GM23338 (cell line): Measurements from ENCODE around the gene GPALPP1.

Source experiments
- CREB1 ChIP-seq: fragments of 250-450 bp; sonication (Bioruptor Pico); IDR thresholded peaks from 2 replicates; pipeline ENCODE4 v1.5.0; 2020; ENCODE audit warnings: low read depth, mild to moderate bottlenecking, moderate library complexity
- EZH2 ChIP-seq: fragments of 200-600 bp; sonication (generic); IDR thresholded peaks from one replicate; pipeline ENCODE4 v1.8.0; 2017; ENCODE audit warnings: antibody characterized with exemption, mild to moderate bottlenecking, low read depth; ENCODE audit not compliant: unreplicated experiment
- EZH2phosphoT487 ChIP-seq: fragments of 200-600 bp; sonication (generic); IDR thresholded peaks from one replicate; pipeline ENCODE4 v1.8.1; 2018; ENCODE audit warnings: antibody characterized with exemption; ENCODE audit not compliant: unreplicated experiment
- JUNB ChIP-seq: IDR thresholded peaks from one replicate; pipeline ENCODE4 v1.6.1; 2016; ENCODE audit warnings: antibody characterized with exemption; ENCODE audit not compliant: unreplicated experiment
- POLR2AphosphoS5 ChIP-seq: IDR thresholded peaks from 2 replicates; pipeline ENCODE4 v1.6.1; 2016; ENCODE audit warnings: antibody characterized with exemption, low read depth
- ZNF331 ChIP-seq: fragments of 250-450 bp; sonication (Bioruptor Pico); IDR thresholded peaks from 2 replicates; pipeline ENCODE4 v1.5.0; 2020; ENCODE audit warnings: low read depth, mild to moderate bottlenecking, moderate library complexity
- TF ChIP-seq, protein P1 (sequence below), 2 experiments: fragments of 200-600 bp in 1 of 2; sonication (generic) in 1 of 2; conservative IDR thresholded peaks; 2 replicates each; pipeline versions ENCODE4 v1.5.1 to v1.6.1; 2016 to 2017; ENCODE audit warnings: antibody characterized with exemption in 2 of 2, low read depth in 2 of 2, mild to moderate bottlenecking in 2 of 2, moderate library complexity in 1 of 2
- TF ChIP-seq, protein P2 (sequence below): IDR thresholded peaks from one replicate; pipeline ENCODE4 v1.6.1; 2018; ENCODE audit warnings: antibody characterized with exemption; ENCODE audit not compliant: unreplicated experiment

DNA sequence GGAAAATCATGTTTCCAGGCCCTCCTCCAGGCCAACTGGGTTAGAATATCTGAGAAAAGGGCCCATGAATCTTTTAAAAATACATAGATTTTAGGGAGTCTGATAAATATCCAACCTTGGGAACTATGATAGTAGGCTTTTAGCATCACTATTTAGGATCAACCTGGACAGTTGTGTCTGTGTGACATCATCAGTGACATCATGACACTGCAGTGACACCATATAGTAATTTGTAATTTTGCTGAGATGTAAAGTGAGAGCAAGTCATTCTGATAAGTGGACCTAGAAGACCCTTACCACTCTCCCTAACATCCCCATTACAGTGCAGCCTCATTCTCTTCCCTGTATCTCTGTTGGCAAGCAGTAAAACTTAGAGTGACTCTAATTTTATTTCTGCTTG lies 14.1 kb downstream of the GPALPP1 start:
- TF ChIP-seq, protein P1, sequence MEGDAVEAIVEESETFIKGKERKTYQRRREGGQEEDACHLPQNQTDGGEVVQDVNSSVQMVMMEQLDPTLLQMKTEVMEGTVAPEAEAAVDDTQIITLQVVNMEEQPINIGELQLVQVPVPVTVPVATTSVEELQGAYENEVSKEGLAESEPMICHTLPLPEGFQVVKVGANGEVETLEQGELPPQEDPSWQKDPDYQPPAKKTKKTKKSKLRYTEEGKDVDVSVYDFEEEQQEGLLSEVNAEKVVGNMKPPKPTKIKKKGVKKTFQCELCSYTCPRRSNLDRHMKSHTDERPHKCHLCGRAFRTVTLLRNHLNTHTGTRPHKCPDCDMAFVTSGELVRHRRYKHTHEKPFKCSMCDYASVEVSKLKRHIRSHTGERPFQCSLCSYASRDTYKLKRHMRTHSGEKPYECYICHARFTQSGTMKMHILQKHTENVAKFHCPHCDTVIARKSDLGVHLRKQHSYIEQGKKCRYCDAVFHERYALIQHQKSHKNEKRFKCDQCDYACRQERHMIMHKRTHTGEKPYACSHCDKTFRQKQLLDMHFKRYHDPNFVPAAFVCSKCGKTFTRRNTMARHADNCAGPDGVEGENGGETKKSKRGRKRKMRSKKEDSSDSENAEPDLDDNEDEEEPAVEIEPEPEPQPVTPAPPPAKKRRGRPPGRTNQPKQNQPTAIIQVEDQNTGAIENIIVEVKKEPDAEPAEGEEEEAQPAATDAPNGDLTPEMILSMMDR (conservative IDR thresholded peaks at IDR 0.05; ENCODE audit: low read depth in 2 of 2) = no peak
- TF ChIP-seq EZH2phosphoT487 (no peak), EZH2 (no peak), POLR2AphosphoS5 (no peak), JUNB (no peak), ZNF331 (CRISPR knock-in tag) (no peak), CREB1 (CRISPR knock-in tag) (no peak)
- TF ChIP-seq, protein P2, sequence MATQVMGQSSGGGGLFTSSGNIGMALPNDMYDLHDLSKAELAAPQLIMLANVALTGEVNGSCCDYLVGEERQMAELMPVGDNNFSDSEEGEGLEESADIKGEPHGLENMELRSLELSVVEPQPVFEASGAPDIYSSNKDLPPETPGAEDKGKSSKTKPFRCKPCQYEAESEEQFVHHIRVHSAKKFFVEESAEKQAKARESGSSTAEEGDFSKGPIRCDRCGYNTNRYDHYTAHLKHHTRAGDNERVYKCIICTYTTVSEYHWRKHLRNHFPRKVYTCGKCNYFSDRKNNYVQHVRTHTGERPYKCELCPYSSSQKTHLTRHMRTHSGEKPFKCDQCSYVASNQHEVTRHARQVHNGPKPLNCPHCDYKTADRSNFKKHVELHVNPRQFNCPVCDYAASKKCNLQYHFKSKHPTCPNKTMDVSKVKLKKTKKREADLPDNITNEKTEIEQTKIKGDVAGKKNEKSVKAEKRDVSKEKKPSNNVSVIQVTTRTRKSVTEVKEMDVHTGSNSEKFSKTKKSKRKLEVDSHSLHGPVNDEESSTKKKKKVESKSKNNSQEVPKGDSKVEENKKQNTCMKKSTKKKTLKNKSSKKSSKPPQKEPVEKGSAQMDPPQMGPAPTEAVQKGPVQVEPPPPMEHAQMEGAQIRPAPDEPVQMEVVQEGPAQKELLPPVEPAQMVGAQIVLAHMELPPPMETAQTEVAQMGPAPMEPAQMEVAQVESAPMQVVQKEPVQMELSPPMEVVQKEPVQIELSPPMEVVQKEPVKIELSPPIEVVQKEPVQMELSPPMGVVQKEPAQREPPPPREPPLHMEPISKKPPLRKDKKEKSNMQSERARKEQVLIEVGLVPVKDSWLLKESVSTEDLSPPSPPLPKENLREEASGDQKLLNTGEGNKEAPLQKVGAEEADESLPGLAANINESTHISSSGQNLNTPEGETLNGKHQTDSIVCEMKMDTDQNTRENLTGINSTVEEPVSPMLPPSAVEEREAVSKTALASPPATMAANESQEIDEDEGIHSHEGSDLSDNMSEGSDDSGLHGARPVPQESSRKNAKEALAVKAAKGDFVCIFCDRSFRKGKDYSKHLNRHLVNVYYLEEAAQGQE = no peak
